Endothelial cell of hepatic sinusoid (primary cell): ENCODE measurements around the gene PCDHGA2.
"Not testable (repeated sequence)": the region's sequence is repeated elsewhere in the genome, so short reads cannot be mapped to it uniquely, and the experiment has no call there.

Experiments used
- in situ Hi-C: cut with HindIII; loops from 2 replicates; pipeline ENCODE4 v1.10.0; 2017; ENCODE audit warnings: low sequenced_read_pairs

The PCDHGA2 gene

DNA sequence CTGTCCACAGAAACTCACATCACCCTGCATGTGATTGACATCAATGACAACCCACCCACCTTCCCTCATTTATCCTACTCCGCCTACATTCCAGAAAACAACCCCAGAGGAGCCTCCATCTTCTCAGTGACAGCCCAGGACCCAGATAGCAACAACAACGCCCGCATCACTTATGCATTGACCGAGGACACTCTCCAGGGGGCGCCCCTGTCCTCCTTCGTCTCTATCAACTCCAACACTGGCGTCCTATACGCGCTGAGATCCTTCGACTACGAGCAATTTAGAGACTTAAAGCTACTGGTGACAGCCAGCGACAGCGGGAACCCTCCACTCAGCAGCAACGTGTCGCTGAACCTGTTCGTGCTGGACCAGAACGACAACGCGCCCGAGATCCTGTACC lies 6.8 kb downstream of the PCDHGA2 start:
- in situ Hi-C loops = no loop called here

DNA sequence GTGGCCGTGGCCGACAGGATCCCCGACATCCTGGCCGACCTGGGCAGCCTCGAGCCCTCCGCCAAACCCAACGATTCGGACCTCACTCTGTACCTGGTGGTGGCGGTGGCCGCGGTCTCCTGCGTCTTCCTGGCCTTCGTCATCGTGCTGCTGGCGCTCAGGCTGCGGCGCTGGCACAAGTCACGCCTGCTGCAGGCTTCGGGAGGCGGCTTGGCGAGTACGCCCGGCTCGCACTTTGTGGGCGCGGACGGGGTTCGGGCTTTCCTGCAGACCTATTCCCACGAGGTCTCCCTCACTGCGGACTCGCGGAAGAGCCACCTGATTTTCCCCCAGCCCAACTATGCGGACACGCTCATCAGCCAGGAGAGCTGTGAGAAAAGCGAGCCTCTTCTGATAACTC lies 7.5 kb downstream of the PCDHGA2 start:
- in situ Hi-C loops = not testable (repeated sequence)

DNA sequence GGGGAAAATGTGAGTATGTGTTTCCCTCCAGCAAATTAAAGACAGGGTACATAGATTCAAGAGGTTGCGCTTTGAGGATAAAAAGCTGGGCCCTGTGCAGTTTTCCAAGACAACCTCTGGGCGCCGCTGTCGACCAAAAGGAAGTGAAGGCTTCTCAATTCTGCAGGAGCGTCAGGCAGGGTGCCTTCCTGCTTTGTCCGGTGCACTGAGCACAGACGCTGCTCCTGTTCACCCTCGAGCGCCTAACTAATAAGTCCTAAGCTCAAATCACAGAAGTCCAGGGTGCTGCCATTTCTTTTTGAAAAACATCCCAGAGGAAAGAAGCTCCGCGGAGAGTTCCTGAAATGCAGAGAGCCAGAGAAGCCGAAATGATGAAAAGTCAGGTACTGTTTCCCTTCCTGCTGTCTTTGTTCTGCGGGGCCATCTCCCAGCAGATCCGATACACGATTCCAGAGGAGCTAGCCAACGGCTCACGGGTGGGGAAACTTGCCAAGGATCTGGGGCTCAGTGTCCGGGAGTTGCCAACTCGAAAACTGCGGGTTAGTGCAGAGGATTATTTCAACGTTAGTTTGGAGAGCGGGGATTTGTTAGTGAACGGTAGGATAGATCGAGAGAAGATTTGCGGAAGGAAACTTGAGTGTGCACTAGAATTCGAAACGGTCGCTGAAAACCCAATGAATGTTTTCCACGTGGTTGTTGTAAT lies 11.5 kb downstream of the PCDHGA2 start, which contains the start of gene PCDHGB1:
TSS of gene PCDHGB1 (plus strand) at position 183 of the 703 bp plus-strand sequence. CDS start at position 345, 162 bp downstream.
- in situ Hi-C loops = no loop called here

DNA sequence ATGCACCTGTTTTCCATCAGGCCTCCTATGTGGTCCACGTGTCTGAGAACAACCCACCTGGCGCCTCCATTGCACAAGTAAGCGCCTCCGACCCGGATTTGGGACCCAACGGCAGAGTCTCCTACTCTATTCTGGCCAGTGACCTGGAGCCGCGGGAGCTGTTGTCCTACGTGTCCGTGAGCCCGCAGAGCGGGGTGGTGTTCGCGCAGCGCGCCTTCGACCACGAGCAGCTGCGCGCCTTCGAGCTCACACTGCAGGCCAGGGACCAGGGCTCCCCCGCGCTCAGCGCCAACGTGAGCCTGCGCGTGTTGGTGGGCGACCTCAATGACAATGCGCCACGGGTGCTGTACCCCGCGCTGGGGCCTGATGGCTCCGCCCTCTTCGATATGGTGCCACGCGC lies 13.0 kb downstream of the PCDHGA2 start:
- in situ Hi-C loops = no loop called here

DNA sequence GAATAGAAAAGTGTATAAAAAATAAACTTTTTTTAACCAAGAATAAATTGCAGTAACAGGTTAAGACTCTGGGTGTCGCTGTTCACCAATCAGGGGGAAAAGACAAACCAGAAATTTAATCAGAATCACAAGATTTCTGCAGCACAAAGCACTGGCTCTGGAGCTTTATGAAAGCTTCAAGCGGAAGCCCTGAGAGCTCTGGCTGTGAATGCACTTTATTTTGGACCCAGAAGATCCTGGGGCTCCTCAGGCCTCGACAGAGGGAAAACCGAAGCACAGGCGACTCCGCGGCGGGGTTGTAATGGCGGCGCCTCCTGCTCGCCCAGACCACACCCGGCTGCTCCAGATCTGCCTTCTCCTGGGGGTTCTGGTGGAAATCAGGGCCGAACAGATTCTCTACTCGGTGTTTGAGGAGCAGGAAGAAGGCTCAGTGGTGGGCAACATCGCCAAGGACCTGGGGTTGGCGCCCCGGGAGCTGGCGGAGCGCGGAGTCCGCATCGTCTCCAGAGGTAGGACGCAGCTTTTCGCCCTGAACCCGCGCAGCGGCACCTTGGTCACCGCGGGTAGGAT lies 16.4 kb downstream of the PCDHGA2 start, which contains the start of gene PCDHGA4:
TSS of gene PCDHGA4 (plus strand) at position 122 of the 570 bp plus-strand sequence. CDS start at position 209, 87 bp downstream.
- in situ Hi-C loops = no loop called here

DNA sequence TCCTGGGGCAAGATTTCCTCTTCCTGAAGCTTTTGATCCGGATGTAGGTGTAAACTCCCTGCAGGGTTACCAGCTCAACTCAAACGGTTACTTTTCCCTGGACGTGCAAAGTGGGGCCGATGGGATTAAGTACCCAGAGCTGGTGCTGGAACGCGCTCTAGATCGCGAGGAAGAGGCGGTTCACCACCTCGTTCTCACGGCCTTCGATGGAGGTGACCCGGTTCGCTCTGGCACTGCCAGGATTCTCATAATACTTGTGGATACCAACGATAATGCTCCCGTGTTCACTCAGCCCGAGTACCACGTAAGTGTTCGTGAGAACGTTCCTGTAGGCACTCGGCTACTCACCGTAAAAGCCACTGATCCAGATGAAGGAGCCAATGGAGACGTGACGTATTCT lies 17.1 kb downstream of the PCDHGA2 start:
- in situ Hi-C loops = no loop called here

DNA sequence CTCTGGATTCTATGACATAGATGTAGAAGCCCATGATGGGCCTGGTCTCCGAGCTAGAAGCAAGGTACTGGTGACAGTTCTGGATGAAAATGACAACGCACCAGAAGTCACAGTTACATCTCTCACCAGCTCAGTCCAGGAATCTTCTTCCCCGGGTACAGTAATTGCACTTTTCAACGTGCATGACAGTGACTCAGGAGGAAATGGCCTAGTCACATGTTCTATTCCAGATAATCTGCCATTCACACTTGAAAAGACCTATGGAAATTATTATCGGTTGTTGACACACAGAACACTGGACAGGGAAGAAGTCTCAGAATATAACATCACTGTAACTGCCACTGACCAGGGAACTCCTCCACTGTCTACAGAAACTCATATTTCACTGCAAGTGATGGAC lies 17.6 kb downstream of the PCDHGA2 start:
- in situ Hi-C loops = no loop called here

DNA sequence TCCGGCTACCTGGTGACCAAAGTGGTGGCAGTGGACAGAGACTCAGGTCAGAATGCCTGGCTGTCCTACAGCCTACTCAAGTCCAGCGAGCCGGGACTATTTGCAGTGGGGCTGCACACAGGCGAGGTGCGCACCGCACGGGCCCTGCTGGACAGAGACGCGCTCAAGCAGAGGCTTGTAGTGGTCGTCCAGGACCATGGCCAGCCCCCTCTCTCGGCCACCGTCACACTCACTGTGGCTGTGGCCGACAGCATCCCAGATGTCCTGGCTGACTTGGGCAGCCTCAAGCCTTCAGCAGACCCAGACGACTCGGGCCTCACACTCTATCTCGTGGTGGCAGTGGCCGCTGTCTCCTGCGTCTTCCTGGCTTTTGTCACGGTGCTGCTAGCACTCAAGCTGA lies 18.4 kb downstream of the PCDHGA2 start:
- in situ Hi-C loops = no loop called here

DNA sequence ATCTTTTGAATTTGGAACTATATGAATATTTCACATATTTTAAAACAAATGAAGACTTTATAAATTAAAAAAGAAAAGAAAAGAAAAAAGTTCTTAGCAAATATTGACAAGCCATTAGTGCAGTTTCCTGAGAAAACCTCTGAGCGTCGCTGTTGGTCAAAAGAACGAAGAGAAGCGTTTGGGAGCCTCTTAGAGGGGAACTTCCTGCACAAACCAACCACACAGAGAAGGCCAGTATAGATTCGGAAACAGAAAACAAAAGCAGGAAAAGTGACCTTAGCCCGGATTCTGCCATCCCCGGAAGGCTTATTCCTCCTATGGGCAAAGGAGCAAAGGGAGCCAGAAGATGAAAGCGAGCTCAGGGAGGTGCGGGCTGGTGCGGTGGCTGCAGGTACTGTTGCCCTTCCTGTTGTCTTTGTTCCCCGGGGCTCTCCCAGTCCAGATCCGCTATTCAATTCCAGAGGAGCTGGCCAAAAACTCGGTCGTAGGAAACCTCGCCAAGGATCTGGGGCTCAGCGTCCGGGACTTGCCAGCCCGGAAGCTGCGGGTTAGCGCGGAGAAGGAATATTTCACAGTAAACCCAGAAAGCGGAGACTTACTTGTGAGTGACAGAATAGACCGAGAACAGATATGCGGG lies 21.3 kb downstream of the PCDHGA2 start, which contains the start of gene PCDHGB2:
TSS of gene PCDHGB2 (plus strand) at position 205 of the 637 bp plus-strand sequence. CDS start at position 347, 142 bp downstream.
- in situ Hi-C loops = no loop called here

DNA sequence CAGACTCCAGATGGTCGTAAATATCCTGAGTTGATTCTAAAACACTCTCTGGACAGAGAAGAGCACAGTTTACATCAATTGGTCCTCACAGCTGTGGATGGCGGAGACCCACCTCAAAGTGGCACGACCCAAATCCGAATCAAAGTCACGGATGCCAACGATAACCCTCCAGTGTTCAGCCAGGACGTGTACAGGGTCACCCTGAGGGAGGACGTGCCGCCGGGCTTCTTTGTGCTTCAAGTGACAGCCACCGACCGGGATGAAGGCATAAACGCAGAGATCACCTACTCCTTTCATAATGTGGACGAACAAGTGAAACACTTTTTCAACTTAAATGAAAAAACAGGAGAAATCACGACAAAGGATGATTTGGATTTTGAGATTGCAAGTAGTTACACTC lies 22.1 kb downstream of the PCDHGA2 start:
- in situ Hi-C loops = no loop called here

DNA sequence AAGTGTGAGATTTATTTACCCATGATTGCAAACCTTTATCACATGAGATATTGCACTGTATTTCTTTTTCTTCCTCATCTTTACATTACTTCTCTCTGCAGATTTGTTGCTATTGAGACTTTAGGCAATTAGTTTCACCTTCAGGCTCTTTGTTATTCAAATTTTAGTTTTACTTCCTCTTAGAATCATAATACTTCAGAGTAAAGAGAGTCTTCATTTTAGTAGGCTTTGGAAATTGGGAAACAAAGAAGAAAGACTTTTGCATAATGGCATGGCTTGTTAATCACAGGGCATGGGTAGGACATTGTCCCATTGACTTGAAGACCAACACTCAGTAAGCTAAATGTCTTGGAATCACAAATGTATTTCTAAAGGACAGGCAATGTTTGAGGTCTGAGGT lies 24.2 kb downstream of the PCDHGA2 start:
- in situ Hi-C loops = no loop called here

DNA sequence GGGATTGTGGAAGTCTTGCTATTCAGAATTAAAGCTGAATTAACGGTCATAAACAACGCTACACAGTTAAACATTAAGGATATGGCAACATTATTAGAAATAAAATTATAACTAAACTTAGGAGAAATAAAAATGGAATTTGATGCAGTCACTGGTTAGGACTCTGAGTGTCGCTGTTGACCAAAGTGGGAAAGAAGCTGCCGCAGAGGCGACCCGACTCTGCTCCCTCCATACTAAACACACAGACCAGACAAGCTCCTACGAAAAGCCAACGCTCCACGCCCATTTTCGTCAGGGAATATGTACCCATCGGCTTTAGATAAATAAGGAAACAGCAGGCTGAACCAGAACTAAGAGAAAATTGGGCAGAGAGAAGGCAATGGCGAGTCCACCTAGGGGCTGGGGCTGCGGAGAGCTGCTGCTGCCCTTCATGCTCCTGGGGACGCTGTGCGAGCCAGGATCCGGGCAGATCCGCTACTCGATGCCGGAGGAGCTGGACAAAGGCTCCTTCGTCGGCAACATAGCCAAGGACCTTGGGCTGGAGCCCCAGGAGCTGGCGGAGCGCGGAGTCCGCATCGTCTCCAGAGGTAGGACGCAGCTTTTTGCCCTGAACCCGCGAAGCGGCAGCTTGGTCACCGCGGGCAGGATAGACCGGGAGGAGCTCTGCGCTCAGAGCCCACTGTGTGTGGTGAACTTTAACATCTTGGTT lies 25.5 kb downstream of the PCDHGA2 start, which contains the start of gene PCDHGA5:
TSS of gene PCDHGA5 (plus strand) at position 211 of the 709 bp plus-strand sequence. CDS start at position 380, 169 bp downstream.
- in situ Hi-C loops = no loop called here

DNA sequence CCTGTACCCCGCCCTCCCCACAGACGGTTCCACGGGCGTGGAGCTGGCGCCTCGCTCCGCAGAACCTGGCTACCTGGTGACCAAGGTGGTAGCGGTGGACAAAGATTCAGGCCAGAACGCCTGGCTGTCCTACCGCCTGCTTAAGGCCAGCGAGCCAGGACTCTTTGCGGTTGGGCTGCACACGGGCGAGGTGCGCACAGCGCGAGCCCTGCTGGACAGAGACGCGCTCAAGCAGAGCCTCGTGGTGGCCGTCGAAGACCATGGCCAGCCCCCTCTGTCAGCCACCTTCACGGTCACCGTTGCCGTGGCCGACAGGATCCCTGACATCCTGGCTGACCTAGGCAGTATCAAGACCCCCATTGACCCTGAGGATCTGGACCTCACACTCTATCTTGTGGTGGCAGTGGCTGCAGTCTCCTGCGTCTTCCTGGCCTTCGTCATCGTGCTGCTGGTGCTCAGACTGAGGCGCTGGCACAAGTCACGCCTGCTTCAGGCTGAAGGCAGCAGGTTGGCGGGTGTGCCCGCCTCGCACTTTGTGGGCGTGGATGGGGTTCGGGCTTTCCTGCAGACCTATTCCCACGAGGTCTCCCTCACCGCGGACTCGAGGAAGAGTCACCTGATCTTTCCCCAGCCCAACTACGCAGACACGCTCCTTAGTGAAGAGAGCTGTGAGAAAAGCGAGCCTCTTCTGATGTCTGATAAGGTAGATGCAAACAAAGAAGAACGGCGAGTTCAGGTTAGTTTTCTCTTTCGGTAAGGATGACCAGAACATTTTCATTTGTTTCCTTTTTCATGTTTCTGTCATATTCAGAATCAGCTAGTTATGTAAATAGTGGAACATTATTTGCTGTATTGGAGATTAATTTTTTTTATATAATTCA lies 27.7 kb downstream of the PCDHGA2 start:
- in situ Hi-C loops = no loop called here

DNA sequence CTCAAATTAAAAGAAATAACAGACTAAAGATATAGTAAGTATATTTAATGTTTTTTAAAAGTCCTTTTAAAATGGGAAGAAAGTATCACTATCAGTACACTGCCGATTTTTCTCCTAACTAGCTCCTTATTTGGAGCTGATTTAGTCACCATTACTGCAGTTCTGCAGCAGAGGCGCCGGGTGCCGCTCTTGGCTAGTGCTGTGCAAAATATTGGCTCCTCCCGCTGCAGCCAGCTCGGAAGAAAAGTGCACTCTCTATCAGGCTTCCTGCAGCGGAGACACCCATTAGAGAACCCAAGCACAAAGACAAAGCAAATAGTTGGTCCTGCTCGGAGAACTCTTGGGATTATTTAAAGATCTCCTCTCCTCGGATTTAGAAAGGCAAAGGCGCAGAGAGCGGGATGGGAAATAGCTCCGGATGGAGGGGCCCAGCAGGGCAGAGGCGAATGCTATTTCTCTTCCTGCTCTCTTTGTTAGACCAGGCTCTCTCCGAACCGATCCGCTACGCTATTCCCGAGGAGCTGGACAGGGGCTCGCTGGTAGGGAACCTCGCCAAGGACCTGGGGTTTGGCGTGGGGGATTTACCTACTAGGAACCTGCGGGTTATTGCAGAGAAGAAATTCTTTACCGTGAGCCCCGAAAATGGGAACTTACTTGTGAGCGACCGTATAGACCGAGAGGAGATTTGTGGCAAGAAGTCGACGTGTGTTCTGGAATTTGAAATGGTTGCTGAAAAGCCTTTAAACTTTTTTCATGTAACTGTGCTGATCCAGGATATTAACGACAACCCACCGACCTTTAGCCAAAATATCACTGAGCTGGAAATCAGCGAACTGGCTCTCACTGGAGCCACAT lies 31.7 kb downstream of the PCDHGA2 start, which contains the start of gene PCDHGB3:
TSS of gene PCDHGB3 (plus strand) at position 249 of the 855 bp plus-strand sequence. CDS start at position 402, 153 bp downstream.
- in situ Hi-C loops = no loop called here

DNA sequence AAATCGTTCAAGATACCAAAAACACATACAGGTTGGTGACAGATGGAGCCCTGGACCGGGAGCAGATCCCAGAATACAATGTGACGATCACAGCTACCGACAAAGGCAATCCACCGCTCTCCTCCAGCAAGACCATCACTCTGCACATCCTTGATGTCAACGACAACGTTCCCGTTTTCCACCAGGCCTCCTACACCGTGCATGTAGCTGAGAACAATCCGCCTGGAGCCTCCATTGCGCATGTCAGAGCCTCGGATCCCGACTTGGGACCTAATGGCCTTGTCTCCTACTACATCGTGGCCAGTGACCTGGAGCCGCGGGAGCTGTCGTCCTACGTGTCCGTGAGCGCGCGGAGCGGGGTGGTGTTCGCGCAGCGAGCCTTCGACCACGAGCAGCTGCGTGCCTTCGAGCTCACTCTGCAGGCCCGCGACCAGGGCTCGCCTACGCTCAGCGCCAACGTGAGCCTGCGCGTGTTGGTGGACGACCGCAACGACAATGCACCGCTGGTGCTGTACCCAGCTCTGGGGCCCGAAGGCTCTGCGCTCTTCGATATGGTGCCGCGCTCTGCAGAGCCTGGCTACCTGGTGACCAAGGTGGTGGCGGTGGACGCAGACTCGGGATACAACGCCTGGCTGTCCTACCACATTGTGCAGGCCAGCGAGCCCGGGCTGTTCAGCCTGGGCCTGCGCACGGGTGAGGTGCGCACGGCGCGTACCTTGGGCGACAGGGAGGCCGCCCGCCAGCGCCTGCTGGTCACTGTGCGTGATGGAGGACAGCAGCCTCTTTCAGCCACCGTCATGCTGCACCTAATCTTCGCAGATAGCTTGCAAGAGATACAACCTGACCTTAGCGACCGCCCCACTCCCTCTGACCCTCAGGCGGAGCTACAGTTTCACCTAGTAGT lies 33.3 kb downstream of the PCDHGA2 start:
- in situ Hi-C loops = no loop called here

DNA sequence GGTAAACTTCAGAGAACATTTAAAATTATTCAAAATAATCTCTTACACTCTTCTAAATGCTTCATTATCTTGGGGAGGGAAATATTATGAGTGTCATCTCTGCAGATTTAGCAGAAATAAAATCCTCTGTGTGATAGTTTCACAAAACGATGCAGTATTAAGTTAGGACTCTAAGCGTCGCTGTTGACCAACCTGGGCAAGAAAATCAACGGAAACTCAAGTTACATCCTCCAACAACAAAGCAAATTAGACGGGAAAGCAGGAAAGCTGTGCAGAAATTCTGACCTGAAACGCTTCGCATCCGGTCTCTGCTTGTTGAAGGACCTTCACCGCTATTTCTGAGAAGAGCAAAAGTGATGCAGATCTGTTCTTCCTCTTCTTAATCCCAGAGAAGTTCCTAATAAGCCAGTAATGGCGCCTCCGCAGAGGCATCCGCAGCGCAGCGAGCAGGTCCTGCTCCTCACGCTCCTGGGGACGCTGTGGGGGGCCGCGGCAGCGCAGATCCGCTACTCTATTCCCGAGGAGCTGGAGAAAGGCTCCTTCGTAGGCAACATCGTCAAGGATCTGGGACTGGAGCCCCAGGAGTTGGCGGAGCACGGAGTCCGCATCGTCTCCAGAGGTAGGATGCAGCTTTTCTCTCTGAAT lies 35.2 kb downstream of the PCDHGA2 start, which contains the start of gene PCDHGA6:
TSS of gene PCDHGA6 (plus strand) at position 219 of the 645 bp plus-strand sequence. CDS start at position 412, 193 bp downstream.
- in situ Hi-C loops = no loop called here

DNA sequence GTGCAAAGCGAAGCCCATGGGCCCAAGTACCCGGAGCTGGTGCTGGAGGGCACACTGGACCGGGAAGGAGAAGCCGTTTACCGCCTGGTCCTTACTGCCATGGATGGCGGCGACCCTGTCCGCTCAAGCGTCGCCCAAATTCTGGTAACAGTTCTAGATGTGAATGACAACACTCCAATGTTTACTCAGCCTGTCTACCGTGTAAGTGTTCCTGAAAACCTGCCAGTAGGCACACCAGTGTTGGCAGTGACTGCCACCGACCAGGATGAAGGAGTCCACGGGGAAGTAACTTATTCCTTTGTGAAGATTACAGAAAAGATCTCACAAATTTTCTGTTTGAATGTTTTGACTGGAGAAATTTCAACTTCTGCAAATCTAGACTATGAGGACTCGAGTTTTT lies 36.1 kb downstream of the PCDHGA2 start:
- in situ Hi-C loops = no loop called here
